KG1 (cell line): ENCODE results near the gene KRTAP10-2.

ENCODE experiments used
- DNase-seq: peaks from one replicate; lab custom pipeline; 2025; lab: John Stamatoyannopoulos, UW

The KRTAP10-2 gene

DNA sequence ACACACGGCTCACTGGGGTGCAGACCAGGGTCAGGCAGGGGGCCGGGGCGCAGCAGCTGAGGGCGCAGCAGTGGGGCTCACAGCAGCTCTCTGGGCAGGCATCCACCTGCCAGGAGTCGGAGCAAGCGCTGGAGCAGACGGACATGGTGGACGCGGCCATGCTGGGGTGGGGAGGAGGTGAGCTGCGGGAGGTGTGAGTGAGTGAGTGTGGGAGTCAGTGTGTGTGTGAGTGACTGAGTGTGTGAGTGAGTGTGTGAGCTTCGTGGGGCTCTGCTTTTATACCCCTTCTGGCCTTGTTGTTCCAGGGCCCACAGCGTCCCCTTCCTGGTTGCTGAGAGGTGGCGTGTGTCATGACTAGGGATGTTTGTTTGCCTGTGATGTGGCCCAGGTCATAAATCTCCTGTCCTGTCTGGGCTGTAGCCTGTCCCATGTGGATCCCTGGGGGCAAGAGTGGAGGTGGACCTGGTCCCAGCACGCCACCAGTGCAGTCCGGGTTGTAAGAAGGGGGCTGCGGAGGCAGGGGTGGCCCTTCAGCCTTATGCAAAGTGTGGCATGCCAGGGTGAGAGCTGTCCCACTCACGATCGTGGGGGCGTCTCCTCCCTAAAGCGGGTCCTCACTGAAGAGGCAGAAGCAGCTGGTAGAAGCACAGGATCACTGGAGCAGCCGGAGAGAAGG is 11.2 kb downstream of the KRTAP10-2 start, which contains the start of gene KRTAP10-1:
TSS of gene KRTAP10-1 (minus strand) at position 205 of the 676 bp plus-strand sequence. CDS start at position 160, 45 bp downstream.
- no peak for DNase-seq

DNA sequence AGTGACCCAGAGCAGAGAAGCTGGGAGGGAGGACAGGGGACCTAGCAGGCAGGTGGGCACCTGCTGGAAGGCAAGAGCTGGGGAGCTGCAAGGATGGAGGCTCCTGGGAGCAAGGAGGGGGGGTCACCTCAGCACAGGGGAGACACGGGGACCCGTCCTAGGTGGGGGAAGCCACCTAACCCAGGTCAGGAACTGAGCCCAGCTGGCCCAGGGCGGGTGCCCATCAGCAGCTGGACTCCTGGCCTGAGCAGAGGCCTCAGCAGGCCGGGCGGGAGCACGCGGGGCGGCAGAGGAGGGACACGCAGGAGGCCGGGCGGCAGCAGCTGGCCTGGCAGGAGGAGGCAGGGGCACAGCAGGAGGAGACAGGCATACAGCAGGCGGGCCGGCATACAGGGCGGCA is 12.3 kb downstream of the KRTAP10-2 start:
- DNase-seq: no peak

DNA sequence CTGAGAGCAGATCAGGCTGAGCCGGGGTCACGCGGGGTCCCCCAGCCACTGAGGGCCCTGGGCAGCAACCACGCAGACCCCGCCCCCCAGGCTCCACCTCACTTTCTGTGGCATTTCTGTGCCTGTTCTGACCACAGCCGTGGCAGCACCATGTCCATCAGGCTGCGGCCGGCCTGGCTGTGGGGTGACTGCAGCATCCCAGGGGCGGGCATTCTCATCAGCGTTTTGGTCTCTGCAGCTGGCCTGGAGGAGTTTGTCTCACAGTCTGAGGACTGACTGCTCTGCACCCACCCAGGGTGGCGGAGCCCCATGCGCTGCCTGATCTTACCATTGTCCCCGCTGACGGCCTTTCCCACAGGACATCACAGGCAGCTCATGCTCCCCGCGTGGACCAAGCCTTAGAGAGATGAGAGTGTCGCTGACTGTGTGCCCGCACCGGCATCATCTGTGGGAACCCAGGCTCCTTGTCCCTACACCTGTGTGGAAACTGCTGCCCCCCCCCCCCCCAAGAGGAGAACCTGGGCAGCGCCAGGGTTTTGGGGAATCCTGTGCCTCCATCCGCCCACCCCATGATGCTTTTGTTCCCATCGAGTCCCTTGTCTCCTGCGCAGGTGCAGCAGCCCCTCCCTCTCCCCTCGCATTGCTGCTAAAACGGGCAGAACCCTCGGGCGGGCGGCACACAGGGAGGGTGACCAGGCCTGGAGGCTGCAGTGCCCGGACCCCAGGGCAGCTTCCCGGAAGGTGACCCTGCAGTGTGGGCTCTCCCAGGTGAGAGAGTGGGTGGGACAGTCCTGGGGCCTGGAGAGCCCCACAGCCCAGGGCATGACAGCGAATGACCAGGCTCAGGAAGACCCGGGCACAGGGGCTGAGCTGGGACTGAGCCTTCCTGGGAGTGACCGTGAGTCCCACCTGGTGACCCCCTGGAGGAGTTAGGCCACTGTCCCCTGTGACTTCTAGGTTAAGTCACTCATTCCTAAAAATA is 13.1 kb downstream of the KRTAP10-2 start:
- DNase-seq: no peak

GRCh38 chr21:44535963-44536362 is 15.3 kb downstream of the KRTAP10-2 start:
- no peak for DNase-seq

- DNase-seq: no peak
These were observed 16.6 kb downstream of the KRTAP10-2 start for GRCh38 chr21:44534688-44535087.

DNA sequence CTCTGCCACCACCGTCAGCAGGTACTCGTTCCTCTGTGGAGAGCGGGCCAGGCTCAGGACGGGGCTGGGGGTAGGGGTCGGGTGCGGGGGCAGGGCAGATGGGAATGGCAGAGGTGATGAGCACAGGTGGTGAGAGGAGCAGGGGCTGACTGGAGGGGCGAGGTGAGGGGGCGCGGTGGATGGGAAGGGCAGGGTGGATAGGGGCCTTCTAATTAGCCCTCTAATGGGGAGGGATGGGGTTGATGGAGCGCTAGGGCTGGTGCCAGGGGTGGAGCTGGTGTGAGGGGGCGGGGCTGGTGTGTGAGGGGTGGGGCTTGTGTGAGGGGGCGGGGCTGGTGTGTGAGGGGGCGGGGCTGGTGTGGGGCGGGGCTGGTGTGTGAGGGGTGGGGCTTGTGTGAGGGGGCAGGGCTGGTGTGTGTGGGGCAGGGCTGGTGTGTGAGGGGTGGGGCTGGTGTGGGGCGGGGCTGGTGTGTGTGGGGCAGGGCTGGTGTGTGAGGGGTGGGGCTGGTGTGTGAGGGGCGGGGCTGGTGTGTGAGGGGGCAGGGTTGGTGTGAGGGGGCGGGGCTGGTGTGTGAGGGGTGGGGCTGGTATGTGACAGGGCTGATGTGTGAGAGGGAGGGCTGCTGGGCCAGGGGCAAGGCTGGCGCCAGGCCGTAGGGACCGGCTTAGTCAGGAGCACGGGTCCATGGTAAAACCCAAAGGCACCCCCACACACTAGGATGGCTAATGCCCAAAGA is 17.2 kb downstream of the KRTAP10-2 start:
- DNase-seq: no peak

DNA sequence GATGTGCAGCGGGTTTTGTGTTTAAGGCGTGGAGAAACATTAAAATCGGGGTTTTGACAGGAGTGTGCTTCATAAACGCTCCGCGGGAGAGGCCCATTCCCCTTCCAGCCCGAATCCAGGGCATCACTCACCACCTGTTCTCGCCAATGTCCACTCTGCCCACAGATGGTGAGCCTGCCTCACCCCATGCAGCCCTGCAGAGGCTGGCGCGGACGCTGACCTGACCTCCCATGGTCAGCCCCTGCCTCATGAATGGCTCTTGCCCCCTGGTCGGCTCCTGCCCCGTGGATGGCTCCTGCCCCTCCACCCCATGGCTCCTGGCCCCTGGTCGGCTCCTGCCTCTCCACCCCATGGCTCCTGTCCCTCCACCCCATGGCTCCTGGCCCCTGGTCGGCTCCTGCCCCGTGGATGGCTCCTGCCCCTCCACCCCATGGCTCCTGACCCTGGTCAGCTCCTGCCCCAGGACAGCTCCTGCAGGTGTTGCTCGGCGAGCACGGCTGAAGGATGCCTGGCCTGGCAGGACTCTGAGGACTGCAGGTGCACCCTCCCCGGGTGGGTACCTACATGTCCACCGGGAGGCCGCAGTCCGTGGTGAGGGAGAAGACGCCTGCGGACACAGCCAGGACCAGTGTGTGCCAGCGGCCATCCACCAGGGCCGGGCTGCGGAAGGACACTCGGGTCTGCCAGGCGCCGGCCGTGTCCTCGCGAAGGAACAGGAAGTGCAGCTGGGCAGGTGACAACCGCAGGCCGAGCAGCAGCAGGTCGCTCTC is 18.0 kb downstream of the KRTAP10-2 start:
- DNase-seq: no peak

DNA sequence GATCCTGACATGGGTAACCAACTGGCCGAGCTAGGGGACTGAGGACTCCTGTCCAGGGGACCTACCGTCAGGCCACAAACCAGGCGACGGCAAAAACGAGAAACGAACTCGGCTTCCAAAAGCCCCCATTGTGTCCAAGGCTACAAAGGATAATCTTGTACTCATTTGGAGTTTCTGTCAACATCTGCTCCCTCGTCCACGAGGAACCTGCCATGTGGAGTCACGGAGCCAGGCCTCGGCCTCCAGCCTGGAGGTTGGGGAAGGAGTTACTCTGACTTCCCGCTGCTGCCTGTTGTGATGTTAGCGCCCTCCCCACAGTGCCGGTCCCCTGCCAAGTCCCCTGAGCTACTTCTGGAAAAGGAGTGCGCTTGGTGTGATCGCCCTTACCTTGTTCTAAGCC is 18.6 kb downstream of the KRTAP10-2 start:
- no peak for DNase-seq

GRCh38 chr21:44531606-44532564 is 19.4 kb downstream of the KRTAP10-2 start:
- no peak for DNase-seq

DNA sequence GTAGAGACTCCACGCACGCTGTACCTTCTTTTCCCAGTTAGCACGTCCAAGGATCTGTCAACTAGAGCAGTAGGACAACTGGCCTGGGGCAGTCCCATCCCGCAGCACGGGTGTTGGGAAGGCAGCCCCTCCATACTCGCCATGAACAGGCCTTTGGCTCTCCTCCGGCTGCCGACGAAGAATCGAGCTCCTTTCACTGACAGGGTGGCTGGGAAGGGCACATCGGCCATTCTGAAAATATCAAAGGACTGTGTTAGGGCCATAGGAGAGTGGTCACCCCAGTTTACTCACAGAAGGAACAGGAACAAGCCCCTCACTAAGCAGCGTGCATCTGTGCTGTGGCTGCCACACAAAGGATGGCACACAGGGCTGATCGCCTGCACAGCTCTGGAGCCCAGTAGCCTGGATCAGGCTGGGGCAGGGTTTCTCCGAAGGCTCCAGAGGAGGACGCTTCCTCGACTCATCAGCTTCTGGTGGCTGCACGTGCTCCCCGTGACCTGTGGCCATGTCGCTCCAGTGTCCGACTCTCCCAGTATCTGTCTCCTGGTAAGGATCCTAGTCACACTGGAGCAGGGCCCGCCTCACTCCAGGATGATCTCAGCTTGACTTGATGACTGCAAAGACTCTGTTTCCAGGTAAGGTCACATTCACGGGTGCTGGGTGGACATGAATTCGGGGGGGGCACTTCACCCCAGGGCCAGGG is 20.3 kb downstream of the KRTAP10-2 start:
- DNase-seq: no peak

DNA sequence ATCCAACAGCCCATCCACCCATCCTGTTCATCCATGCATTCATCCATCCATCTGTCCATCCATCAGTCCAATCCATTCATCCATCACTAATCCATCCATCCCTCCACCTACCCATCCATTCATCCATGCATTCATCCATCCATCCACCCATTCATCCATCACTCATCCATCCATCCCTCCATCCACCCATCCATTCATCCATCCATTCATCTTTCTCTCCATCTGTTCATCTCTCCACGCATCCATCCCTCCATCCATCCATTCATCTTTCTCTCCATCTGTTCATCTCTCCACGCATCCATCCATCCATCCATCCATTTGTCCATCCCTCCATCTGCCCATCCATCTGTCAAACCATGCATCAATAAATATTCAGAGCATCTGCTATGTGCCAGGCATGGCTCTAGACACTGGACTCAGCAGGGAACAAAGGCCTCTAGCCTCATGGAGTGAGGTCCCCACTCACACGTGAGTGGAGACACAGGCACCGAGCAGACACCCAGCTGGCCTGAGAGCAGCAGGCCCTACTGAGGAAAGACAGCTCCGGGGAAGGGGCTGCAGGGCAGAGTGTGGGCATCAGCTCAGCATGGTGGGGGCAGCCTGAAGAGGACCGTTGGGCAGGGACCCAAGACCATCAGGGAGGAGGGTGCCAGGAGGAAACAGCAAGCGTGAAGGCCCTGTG is 20.9 kb downstream of the KRTAP10-2 start:
- no peak for DNase-seq

- no peak for DNase-seq
These were observed 21.7 kb downstream of the KRTAP10-2 start for GRCh38 chr21:44529503-44530125.

DNA sequence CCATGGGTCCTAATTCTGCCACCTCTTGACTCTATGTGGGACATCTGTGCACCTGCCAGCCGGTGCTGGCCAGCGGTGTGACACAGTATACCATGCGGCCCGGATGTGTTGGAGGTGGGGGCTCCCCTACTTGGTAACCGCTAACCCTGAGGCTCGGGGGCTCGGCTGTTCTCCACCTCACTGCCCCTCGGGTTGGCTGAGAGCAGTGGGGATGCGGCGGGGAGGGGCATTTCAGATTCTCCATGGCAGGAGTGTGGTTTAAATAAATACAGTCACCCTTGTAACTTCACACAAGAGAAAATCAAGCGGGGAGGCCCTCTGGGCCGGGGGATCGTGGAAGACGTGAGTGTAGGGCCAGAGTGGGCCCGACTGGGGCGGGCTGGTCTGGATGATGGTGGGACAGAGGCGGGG is 22.3 kb downstream of the KRTAP10-2 start:
- DNase-seq: no peak

DNA sequence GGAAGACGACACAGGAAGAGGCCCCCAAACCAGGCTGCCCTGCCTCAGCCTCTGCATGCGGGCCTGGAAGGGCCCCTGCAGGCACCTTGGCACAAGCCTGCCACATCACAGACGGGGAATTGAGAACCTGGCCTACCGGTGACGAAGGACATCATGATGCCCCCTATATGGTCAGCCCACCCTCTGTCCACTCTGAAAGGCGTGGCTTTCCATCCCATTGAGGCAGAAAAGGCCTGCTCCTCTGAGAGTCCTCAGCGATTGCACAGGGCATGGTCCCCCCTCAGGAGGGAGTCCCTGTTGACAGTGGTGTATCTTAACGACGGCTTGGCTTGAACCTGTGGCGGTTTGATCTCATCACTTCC is 22.7 kb downstream of the KRTAP10-2 start:
- DNase-seq: no peak

- no peak for DNase-seq
These were observed 23.2 kb downstream of the KRTAP10-2 start for GRCh38 chr21:44527983-44528633.

DNA sequence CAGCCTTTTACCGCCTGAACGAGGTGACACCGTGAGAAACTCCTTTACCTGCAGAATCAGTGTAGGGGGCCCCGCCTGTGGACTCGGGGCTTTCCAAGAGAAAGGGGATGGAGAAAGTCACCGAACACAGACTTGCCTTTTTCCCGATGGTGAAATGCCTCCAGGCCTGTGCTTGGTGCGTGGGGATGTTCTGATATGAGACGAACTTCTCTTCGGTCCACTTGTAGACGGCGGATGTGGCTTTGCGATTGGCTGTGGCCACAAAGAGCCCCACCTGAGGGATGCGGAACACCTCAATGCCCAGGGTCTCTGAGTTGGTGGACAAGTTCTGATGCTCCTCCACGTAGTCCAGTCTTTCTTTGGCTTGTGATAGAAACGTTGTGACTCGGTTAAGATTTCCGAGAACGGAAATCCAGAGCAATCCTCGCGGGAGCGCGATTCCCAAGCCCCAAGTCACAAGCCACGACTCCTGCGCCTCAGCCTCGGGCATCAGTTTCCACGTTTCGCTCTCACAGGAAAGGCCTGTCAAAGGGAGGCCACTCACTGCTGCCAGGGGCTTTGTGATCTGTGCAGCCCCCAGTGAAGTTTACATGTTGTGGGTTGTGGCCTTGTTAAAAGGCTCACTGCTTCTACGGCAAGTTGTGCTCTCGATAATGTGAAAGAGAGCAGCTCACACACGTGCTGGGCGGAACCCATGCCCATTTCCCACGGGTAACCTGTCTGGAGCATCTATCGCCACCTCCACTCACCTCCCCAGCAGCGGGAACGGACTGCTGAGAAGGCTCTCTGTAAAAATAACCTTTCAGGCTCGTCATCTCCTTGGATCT is 23.9 kb downstream of the KRTAP10-2 start:
- DNase-seq: no peak
